Esophagus muscularis mucosa (tissue), 3 donors: Measurements from ENCODE around the gene LRMDA.

Source experiments
- POLR2A ChIP-seq: fragments of 450-650 bp; IDR thresholded peaks from one replicate; pipeline ENCODE4 v1.6.1; 2017; ENCODE audit warnings: antibody characterized with exemption, moderate library complexity, mild to moderate bottlenecking, low read depth
- TF ChIP-seq, protein P1 (sequence below), 3 experiments: fragments of 200-600 bp in 2 of 3; fragments of 450-650 bp in 1 of 3; sonication (generic) in 2 of 3; IDR thresholded peaks; one replicate each; pipeline ENCODE4 v1.5.1; 2017 to 2019; ENCODE audit warnings: antibody characterized with exemption in 3 of 3, mild to moderate bottlenecking in 2 of 3, moderate library complexity in 1 of 3

DNA sequence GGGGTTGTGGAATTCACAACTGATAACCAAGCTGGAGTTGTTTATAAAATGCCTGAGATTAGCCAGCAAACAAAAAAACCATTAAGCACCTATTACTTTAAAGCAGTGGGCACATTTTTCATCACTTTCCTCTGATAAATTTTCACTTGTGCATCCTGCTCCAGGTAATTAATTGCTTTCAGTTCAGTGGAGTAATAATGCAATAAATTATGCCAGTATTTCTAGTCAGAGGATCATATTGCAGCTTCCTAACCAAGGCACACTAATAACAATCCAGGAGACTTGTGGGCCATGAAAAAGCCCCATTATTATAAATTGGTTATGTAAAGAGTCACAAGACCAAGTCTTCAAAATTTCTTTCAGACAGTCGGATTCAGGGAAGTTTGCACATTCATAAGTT is 193.2 kb downstream of the LRMDA start:
- TF ChIP-seq, protein P1, sequence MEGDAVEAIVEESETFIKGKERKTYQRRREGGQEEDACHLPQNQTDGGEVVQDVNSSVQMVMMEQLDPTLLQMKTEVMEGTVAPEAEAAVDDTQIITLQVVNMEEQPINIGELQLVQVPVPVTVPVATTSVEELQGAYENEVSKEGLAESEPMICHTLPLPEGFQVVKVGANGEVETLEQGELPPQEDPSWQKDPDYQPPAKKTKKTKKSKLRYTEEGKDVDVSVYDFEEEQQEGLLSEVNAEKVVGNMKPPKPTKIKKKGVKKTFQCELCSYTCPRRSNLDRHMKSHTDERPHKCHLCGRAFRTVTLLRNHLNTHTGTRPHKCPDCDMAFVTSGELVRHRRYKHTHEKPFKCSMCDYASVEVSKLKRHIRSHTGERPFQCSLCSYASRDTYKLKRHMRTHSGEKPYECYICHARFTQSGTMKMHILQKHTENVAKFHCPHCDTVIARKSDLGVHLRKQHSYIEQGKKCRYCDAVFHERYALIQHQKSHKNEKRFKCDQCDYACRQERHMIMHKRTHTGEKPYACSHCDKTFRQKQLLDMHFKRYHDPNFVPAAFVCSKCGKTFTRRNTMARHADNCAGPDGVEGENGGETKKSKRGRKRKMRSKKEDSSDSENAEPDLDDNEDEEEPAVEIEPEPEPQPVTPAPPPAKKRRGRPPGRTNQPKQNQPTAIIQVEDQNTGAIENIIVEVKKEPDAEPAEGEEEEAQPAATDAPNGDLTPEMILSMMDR (IDR thresholded peaks at IDR 0.05) = no peak
- TF ChIP-seq POLR2A = no peak
